GM23248 (cell line): ENCODE results near the gene EDN3.

Experiments used
- EZH2 ChIP-seq: fragments of 200-600 bp; sonication (generic); IDR thresholded peaks from 2 replicates; pipeline ENCODE4 v1.6.1; 2018; ENCODE audit warnings: antibody characterized with exemption, mild to moderate bottlenecking; ENCODE audit not compliant: insufficient read depth, poor library complexity, severe bottlenecking
- EZH2phosphoT487 ChIP-seq: fragments of 200-600 bp; sonication (generic); IDR thresholded peaks from 2 replicates; pipeline ENCODE4 v1.6.1; 2018; ENCODE audit warnings: antibody characterized with exemption, moderate library complexity, mild to moderate bottlenecking, low read depth; ENCODE audit not compliant: insufficient read depth

DNA sequence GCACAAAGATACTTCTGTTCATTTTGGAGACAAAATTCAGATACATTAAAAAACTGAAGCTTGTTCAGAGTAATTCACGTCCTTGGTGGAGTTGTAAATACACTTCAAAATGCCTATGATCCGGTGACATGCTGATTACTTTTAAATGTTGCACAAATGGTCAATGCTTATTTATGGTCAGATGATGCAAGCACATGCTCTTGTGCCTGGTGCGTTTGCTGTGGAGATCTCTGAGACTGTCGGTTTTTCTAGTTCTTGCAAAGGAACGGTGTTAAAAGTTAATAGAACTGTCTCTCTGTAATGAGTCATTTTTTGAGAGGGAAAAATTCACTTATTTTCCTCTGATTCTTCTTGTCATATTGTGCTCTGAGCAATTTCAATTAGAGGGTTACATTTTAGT lies 45.2 kb upstream of the EDN3 start:
- no peak for TF ChIP-seq EZH2
- no peak for TF ChIP-seq EZH2phosphoT487
